Neutrophil (primary cell): ENCODE data around the gene TK2.

Source experiments
- H3K27ac ChIP-seq: fragments of 200-600 bp; sonication (generic); 2 replicates; pipeline ENCODE4 v1.5.1; 2016; ENCODE audit warnings: mild to moderate bottlenecking, moderate library complexity
- H3K27me3 ChIP-seq: fragments of 200-600 bp; sonication (generic); 2 replicates; pipeline ENCODE4 v1.6.0; 2016; ENCODE audit warnings: mild to moderate bottlenecking
- H3K36me3 ChIP-seq: fragments of 200-600 bp; sonication (generic); 2 replicates; pipeline ENCODE4 v1.5.1; 2017
- H3K4me1 ChIP-seq, 2 experiments: fragments of 200-600 bp in 1 of 2; sonication (generic) in 1 of 2; 1 replicate in 1 of 2; 2 replicates in 1 of 2; pipeline versions ENCODE4 v1.5.1 to v1.6.1; 2013 to 2016; ENCODE audit warnings: low read depth in 1 of 2, low read length in 1 of 2, mild to moderate bottlenecking in 1 of 2, moderate library complexity in 1 of 2; ENCODE audit not compliant: control insufficient read depth in 1 of 2, insufficient read depth in 1 of 2
- H3K4me3 ChIP-seq, 2 experiments: fragments of 200-600 bp in 1 of 2; sonication (generic) in 1 of 2; 1 replicate in 1 of 2; 2 replicates in 1 of 2; pipeline ENCODE4 v1.5.1; 2013 to 2016; ENCODE audit warnings: low read depth in 1 of 2, low read length in 1 of 2, mild to moderate bottlenecking in 1 of 2, moderate library complexity in 1 of 2
- H3K9me3 ChIP-seq: fragments of 200-600 bp; sonication (generic); 2 replicates; pipeline ENCODE4 v1.5.1; 2016
- TF ChIP-seq, protein P1 (sequence below): fragments of 200-600 bp; sonication (generic); IDR thresholded peaks from 2 replicates; pipeline ENCODE4 v1.5.1; 2016; ENCODE audit warnings: antibody characterized with exemption

Gene TK2

DNA sequence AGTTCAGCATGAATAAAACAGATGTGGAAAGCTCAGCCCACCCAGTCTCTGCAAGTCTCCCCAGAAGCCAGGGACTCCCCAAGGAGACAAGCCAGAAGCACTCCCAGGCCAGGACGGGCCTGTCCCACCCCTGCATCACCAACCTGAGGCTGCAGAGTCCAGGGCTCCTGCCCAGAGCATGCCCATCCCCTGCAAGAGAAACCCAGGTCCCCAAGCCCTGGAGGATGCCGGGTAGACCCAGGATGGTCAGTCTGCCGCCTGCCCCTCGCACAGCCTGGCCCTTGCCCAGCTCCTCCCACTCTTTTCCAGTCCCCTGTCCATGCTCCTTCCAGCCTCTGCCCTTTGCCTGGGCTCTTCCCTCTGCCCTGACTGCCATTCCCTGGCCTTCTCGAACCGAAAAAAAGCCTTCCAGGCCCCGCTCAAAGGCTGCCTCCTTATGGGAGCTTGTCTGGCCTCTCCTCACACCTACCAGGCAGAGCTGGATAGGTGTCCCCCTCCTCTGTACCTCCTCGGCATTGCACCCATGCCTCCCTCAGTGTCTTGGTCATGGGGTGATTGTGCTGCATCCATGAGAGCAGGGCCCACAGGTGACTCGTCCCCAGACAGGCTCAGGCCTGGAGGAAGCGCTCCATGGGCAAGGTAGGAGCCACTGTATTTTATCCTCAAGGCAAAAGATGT lies 78.1 kb downstream of the TK2 start:
- H3K4me3 ChIP-seq = no peak overlapping the region
- H3K36me3 ChIP-seq = no peaks in the 10 kb centered on the region
- no peaks in the 10 kb centered on the region for H3K9me3 ChIP-seq
- H3K27ac ChIP-seq = no peak overlapping the region
- TF ChIP-seq, protein P1, sequence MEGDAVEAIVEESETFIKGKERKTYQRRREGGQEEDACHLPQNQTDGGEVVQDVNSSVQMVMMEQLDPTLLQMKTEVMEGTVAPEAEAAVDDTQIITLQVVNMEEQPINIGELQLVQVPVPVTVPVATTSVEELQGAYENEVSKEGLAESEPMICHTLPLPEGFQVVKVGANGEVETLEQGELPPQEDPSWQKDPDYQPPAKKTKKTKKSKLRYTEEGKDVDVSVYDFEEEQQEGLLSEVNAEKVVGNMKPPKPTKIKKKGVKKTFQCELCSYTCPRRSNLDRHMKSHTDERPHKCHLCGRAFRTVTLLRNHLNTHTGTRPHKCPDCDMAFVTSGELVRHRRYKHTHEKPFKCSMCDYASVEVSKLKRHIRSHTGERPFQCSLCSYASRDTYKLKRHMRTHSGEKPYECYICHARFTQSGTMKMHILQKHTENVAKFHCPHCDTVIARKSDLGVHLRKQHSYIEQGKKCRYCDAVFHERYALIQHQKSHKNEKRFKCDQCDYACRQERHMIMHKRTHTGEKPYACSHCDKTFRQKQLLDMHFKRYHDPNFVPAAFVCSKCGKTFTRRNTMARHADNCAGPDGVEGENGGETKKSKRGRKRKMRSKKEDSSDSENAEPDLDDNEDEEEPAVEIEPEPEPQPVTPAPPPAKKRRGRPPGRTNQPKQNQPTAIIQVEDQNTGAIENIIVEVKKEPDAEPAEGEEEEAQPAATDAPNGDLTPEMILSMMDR = no peak
- H3K4me1 ChIP-seq = no peaks in the 10 kb centered on the region
- H3K27me3 ChIP-seq = peaks cover 41% of the 10 kb centered on the region

- H3K4me3 ChIP-seq = no peak overlapping the region
- no peaks in the 10 kb centered on the region for H3K4me1 ChIP-seq
- H3K36me3 ChIP-seq = no peaks in the 10 kb centered on the region
- H3K27ac ChIP-seq = no peak overlapping the region
- TF ChIP-seq, protein P1 = no peak
- no peaks in the 10 kb centered on the region for H3K9me3 ChIP-seq
- peaks cover 45% of the 10 kb centered on the region for H3K27me3 ChIP-seq
These were observed 78.7 kb downstream of the TK2 start for GRCh38 chr16:66471264-66471663.

DNA sequence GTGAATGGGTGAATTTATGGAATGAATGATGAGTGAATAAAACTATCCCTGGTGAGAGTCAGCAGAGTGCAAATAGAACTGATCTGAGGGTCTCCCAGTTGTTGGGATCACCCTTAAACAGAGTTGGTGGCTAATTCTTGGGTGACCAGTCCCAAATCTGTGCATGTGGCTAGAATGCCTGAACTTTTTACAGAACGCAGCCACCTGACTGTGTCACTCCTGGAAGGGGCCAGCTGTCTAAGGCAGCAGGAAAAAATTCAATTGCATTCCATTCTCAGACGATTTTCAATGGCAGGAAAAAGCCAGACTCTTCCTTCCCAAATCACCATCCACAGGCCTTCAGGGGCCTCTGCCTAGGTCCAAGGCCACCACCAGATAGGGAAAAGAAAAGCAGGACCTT lies 79.4 kb downstream of the TK2 start:
- H3K4me1 ChIP-seq = no peaks in the 10 kb centered on the region
- no peaks in the 10 kb centered on the region for H3K9me3 ChIP-seq
- TF ChIP-seq, protein P1 = no peak
- H3K27me3 ChIP-seq = peaks cover 49% of the 10 kb centered on the region
- H3K27ac ChIP-seq = no peak overlapping the region
- H3K36me3 ChIP-seq = no peaks in the 10 kb centered on the region
- no peak overlapping the region for H3K4me3 ChIP-seq

- H3K9me3 ChIP-seq = no peaks in the 10 kb centered on the region
- H3K4me1 ChIP-seq = no peaks in the 10 kb centered on the region
- no peak overlapping the region for H3K4me3 ChIP-seq
- no peaks in the 10 kb centered on the region for H3K36me3 ChIP-seq
- TF ChIP-seq, protein P1 = no peak
- H3K27me3 ChIP-seq = peaks cover 49% of the 10 kb centered on the region
- no peak overlapping the region for H3K27ac ChIP-seq
These were observed 79.9 kb downstream of the TK2 start for GRCh38 chr16:66469947-66470546.

GRCh38 chr16:66469291-66469946 lies 80.5 kb downstream of the TK2 start:
- H3K27me3 ChIP-seq = peaks cover 51% of the 10 kb centered on the region
- H3K4me1 ChIP-seq = no peaks in the 10 kb centered on the region
- no peaks in the 10 kb centered on the region for H3K9me3 ChIP-seq
- H3K4me3 ChIP-seq = no peak overlapping the region
- H3K27ac ChIP-seq = no peak overlapping the region
- no peaks in the 10 kb centered on the region for H3K36me3 ChIP-seq
- TF ChIP-seq, protein P1 = no peak
